Esophagus muscularis mucosa (tissue), 4 donors: ENCODE results near the gene ADAMTS10.

ENCODE experiments used
- CTCF ChIP-seq, 3 experiments: fragments of 200-600 bp in 2 of 3; fragments of 450-650 bp in 1 of 3; sonication (generic) in 2 of 3; IDR thresholded peaks; one replicate each; pipeline ENCODE4 v1.5.1; 2017 to 2019; ENCODE audit warnings: antibody characterized with exemption in 3 of 3, mild to moderate bottlenecking in 2 of 3, moderate library complexity in 1 of 3
- EP300 ChIP-seq: sonication (generic); formaldehyde crosslinking; IDR thresholded peaks from one replicate; pipeline ENCODE4 v1.6.1; 2017; ENCODE audit warnings: antibody characterized with exemption
- POLR2AphosphoS5 ChIP-seq, 2 donors: sonication (generic); formaldehyde crosslinking; IDR thresholded peaks; one replicate each; pipeline ENCODE4 v1.6.1; 2017; ENCODE audit warnings: antibody characterized with exemption in 2 of 2

GRCh38 chr19:8629996-8630683 is 19.6 kb upstream of the ADAMTS10 start, which contains the start of gene NFILZ:
- no peak for TF ChIP-seq POLR2AphosphoS5 (IDR thresholded peaks at IDR 0.05)
- TF ChIP-seq CTCF (IDR thresholded peaks at IDR 0.05), result no peak
- no peak for TF ChIP-seq EP300
